Measurements from ENCODE around the gene BANK1.

The BANK1 gene

DNA sequence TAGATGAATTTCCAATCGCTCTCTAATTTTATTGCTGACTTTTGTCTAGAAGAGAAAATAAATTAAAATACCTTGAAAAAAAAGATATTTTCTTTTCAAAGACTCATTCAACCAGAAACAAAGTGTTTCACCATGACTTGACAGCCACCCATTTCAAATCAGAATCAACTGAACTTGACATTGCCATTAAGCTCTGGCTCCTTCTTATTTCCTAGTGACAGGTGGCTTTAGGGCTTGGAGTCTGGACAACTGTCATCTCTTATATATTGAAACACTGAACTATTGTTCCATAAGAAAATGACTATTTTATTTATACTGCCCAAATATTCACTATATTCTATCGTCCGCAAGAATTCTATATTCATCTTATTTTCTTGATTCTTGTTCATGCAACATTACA is 325.6 kb downstream of the BANK1 start:
- no peak for DNase-seq (ENCODE audit: low read depth)
- no peak overlapping the region for H3K4me3 ChIP-seq (ENCODE audit: low read length)
- no peak for TF ChIP-seq CTCF (IDR thresholded peaks at IDR 0.05; ENCODE audit: insufficient read depth, low read depth, low read length, missing control alignments)

DNA sequence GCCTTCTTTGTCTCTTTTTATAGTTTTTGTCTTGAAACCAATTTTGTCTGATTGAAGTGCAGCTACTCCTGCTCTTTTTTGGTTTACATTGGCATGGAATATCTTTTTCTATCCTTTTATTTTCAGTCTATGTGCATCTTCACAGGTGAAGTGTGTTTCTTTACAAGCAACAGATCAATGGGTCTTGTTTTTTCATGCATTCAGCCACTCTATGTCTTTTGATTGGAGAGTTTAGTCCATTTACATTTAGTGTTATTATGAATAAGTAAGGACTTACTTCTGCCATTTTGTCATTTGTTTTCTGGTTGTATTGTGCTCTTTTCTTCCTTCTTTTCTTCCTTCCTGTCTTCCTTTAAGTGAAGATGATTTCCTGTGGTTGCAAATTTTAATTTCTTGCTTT is 330.3 kb downstream of the BANK1 start:
- H3K4me3 ChIP-seq (ENCODE audit: low read length), result no peak overlapping the region
- no peak for TF ChIP-seq CTCF (IDR thresholded peaks at IDR 0.05; ENCODE audit: insufficient read depth, low read depth, low read length, missing control alignments)

More for the DNA sequence above, 330.3 kb downstream of the BANK1 start:
- DNase-seq (ENCODE audit: low read depth), result no peak
